Islet of Langerhans (tissue), 1 donor: ENCODE results near the gene PAK4.
"Not testable (repeated sequence)": the region's sequence is repeated elsewhere in the genome, so short reads cannot be mapped to it uniquely, and the experiment has no call there.

Experiments
- FAIRE-seq: peaks from one replicate; lab custom pipeline; 2011; peaks lifted over from hg19 to GRCh38; lab: Jason Lieb, UNC

PAK4 gene

GRCh38 chr19:39100500-39101166 lies 25.0 kb upstream of the PAK4 start:
- FAIRE-seq, result no peak

DNA sequence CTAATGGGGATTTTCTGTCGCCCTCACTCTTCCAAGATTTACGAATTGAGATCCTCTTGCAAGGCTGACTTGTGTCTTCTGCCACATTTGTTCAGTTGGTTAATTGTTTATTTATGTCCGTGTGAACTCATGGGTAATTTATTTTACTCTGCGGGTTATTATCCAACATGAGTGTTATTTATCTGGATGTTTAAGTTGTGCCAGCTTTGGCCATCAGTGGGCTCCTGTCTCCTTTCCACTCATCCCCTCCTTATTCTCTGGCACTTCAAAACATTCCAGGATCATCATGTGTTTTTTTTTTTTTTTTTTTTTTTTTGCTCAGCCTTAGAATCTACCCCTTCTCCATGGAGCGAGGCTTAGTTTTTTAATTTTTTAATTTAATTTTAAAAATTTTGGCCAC lies 22.4 kb upstream of the PAK4 start:
- no peak for FAIRE-seq

GRCh38 chr19:39104186-39104596 lies 21.4 kb upstream of the PAK4 start:
- no peak for FAIRE-seq

- FAIRE-seq, result no peak
These were observed 19.4 kb upstream of the PAK4 start for GRCh38 chr19:39106194-39106593.

DNA sequence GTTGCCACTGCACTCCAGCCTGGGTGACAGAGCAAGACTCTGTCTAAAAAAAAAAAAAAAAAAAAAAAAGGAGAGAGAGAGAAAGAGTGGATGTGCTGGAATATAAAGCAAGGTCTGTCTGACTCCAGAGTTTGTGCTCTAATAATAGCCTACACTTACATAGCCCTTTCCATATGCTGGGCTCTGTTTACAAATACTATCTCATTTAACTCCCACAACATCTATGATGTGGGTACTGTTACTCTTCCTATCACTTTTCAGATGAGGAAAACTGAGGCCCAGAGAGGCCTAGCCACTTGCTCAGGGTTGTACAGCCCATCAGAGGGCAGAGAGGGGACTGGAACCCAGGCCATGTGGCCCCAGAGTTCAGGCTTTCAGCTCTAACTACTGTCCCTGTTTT lies 15.9 kb upstream of the PAK4 start:
- no peak for FAIRE-seq

- no peak for FAIRE-seq
These were observed 15.2 kb upstream of the PAK4 start for GRCh38 chr19:39110263-39110967.

GRCh38 chr19:39111593-39112199 lies 13.9 kb upstream of the PAK4 start:
- no peak for FAIRE-seq

DNA sequence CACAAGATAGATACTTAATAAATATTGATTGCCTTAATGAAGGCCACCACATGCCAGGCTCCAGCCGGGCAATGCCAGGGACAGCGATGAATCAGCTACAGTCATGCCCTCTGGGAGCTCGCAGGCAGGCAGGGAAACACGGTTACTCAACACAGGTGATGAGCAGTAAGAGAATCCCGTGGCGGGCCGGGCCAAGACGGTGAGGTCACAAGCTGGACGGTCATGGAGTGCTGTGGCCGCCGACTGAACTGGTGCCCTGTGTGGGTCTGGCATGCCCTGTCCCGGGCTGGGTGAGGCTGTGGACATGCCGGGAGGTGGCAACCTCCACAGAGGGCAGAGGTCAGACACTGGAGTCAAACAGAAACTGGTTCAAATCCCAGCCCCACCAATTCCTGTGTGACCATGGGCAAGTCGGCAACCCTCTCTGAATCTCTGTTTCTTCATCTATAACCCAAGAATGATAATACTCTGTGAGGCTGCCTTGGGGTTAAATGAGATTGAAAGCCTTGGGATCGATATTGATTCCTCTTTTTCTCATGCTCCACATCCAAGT lies 13.2 kb upstream of the PAK4 start:
- FAIRE-seq, result no peak

DNA sequence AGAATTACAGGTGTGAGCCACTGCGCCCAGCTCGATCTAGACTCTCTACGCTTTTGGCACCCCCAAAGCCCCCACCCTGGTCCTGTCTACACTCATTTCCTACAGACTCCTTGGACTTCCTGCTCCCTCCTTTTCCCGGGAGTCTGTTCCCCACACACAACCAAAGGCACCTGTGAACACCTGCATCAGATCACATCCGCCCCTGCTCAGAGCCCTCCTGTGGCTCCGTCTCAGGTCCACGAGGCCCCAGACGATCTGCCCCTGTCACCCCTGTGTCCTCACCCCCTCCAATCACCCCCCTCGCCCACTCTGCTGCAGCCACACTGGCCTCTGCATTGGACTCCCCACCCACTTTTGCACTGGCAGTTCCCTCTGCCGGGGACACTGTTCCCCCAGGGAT lies 12.4 kb upstream of the PAK4 start:
- FAIRE-seq, result no peak

GRCh38 chr19:39115105-39115847 lies 10.3 kb upstream of the PAK4 start:
- FAIRE-seq, result no peak

DNA sequence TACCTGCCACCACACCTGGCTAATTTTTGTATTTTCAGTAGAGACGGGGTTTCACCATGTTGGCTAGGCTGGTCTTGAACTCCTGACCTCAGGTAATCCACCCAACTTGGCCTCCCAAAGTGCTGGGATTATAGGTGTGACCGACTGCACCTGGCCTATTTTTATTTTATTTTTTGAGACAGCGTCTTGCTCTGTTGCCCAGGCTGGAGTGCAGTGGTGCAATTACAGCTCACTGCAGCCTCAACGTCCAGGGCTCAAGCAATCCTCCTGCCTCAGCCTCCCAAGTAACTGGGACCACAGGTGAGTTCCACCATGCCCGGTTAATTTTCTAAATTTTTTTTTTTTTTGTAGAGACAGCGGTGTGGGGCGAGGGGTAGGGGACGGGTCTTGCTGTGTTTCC lies 8.6 kb upstream of the PAK4 start:
- FAIRE-seq, result not testable (repeated sequence)

DNA sequence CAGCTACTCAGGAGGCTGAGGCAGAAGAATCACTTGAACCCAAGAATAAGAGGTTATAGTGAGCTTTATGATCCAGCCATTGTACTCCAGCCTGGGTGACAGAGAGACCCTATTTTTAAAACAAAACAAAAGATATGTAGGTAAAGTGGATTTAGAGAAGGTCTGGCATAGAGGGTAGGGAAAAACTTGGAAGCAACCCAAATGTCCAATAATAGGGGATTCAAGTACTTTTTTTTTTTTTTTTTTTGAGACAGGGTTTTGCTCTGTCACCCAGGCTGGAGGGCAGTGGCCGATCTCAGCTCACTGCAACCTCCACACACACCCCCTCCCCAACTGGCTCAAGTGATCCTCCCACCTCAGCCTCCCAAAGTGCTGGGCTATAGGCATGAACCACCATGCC lies 5.8 kb upstream of the PAK4 start:
- FAIRE-seq, result no peak

- no peak for FAIRE-seq
These were observed 2.5 kb upstream of the PAK4 start for GRCh38 chr19:39122934-39123731.

- no peak for FAIRE-seq
These were observed 1.3 kb upstream of the PAK4 start for GRCh38 chr19:39124136-39124764.

DNA sequence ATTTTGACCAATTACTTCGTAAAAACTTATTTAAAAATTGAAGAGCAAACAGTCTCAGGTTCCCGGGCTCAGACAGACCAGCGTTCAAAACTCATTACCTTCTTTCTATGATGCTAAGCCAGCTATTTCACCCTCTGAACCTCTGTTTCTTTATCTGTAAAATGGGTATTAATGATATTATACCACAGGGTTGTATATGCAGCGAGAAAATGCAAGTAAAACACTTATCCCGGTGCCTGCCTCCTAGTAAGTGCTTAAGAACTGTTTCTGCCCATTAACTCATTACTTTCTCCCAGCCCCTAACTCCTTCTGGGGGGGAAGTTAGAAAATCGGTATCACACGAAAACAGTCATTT lies 410 bp upstream of the PAK4 start:
- FAIRE-seq, result no peak

DNA sequence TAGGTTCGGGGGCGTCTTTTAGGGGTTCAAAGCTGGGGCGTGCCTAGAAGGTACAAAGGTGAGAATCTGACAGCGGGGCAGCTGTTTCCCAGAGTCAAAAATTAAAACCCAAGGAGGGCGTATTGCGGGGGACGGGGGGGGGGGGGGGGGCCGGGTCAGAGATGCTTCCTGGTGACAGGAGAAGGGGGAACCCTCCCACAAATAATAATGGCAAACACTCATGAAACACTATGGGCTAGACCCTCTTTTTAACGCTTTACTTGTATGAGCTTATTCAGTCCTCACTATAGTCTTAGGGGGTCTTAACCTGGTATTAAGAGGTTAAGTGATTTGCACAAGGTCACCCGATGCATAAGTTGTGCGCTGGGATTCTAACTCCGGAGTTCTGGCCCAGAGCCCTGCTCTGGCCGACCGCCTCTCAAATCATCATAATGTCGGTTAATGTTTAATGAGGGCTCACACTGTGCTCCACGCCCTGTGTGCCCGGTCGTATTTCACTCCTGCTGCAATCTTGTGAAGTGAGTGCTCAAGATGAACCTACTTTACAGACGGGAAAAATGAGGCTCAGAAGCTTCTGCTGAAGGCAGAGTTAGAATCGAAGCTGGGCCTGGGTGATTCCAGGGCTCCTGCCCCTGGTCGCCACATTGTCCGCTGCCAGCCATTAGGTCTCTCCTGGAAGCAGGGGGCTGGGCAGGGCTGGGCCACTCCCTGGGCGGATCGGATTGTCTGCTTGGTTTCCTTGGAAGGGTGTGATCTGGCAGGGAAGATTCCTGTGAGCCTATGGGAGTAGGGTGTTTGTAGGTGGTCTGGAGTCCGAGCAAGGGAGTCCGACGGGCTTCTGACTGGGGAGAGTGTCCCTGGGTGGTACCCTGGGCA lies 964 bp downstream of the PAK4 start:
- no peak for FAIRE-seq

DNA sequence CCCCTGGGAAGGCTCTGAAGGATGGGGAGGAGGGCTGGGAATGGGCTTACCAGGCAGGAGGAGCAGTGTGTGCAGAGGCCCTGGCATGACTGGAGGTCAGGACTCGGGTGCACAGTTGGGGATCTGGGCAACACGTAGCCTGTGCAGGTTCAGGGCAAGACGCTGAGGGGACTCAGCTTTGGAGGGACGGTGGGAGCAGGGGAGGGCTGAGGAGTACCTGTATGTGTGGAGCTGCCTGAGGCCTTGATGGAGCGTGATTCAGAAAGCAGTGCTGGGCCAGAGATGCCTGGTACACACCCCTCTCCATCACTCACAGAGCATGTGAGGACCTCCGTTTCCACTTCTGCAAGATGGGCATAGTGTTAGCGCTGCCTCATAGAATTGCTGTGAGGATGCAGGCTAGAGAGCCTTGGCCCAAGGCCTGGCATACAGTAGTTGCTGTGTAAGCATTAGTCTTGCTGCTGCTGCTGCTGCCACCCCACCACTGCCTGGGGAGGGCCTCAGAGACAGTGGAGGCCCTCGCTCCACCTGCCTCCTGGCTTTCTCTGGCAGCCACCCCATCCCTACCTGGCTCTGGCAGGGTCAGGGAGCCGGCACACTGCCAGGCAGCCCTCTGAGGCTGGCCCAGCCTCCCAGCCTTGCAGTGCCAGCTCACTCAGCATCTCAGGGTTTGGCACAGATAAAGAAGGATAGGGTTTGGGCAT lies 2.4 kb downstream of the PAK4 start:
- FAIRE-seq, result no peak

DNA sequence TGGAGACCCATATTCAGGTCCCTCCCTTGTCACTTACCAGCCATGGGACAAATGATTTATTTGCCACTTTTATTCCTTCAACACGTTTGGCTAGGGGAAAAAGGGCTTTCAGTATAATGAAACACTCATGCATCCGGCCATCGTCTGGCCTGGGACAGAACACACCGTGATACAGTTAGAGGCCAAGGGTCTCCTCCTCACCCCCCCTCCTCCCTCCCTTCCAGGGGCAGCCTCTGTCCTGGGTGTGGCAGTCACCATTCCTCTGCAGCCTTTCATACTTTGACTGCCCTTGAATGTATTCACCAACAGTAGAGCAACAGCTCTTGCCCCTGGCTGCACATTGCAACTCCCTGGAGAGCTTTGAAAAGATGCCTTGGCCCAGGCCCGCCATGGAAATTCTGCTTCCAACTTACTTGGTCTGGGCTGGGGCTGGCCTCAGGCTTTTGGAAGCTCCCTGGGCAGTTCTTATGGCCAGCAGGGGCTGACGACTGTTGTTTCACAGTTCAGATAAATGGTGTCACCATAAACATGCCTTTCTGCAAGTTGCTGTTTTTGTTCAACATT lies 3.0 kb downstream of the PAK4 start:
- FAIRE-seq, result no peak

DNA sequence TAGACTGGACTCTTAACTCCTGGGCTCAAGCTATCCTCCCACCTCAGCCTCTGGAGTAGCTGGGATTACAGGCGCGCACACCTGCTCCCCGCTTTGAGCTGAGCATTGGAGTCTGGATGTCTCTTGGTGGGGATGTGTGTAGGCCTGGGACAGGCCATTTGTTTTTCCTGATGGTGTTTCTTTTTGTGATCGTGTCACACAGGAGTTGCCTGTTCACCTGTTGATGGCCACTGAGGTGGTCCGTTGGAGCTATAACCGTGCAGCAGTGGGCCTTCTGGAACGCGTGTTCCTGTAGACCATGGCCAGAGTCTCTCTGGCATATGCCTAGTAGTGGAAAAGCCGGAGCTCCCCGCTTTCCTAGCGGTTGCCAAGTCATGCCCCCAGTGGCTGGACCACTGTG lies 3.5 kb downstream of the PAK4 start:
- no peak for FAIRE-seq
